GM23248 (cell line): ENCODE results near the gene PDGFRB. TPM values are rescaled to one million over a fixed set of nuclear protein-coding genes. Genes with fewer than 3 reads are reported as not detected.

Experiments
- DNase-seq: peaks from one replicate; pipeline ENCODE4 v3.0.0-alpha.2; 2015
- H2AFZ ChIP-seq: fragments of 200-600 bp; sonication (generic); 2 replicates; pipeline ENCODE4 v1.6.1; 2016; ENCODE audit warnings: antibody characterized with exemption
- H3F3A ChIP-seq: fragments of 200-600 bp; sonication (generic); 2 replicates; pipeline ENCODE4 v1.6.1; 2016; ENCODE audit warnings: mild to moderate bottlenecking, antibody characterized with exemption, mixed run types; ENCODE audit not compliant: insufficient read depth
- H3K27ac ChIP-seq: fragments of 200-600 bp; sonication (generic); 2 replicates; pipeline ENCODE4 v1.5.1; 2016; ENCODE audit warnings: mild to moderate bottlenecking
- H3K27me3 ChIP-seq: fragments of 200-600 bp; sonication (generic); replicated peaks from 2 replicates; pipeline ENCODE4 v1.6.1; 2016; ENCODE audit warnings: mild to moderate bottlenecking; ENCODE audit not compliant: insufficient read depth
- H3K36me3 ChIP-seq: fragments of 200-600 bp; sonication (generic); 2 replicates; pipeline ENCODE4 v1.6.1; 2016; ENCODE audit warnings: low read depth, mild to moderate bottlenecking
- H3K4me1 ChIP-seq: fragments of 200-600 bp; sonication (generic); 2 replicates; pipeline ENCODE4 v1.6.1; 2016; ENCODE audit warnings: mild to moderate bottlenecking; ENCODE audit not compliant: insufficient read depth
- H3K4me2 ChIP-seq: fragments of 200-600 bp; sonication (generic); one replicate; pipeline ENCODE4 v1.6.1; 2016; ENCODE audit warnings: mild to moderate bottlenecking; ENCODE audit not compliant: unreplicated experiment
- H3K4me3 ChIP-seq: fragments of 200-600 bp; sonication (generic); 2 replicates; pipeline ENCODE4 v1.5.1; 2016; ENCODE audit warnings: mild to moderate bottlenecking
- H3K79me2 ChIP-seq: fragments of 200-600 bp; sonication (generic); 2 replicates; pipeline ENCODE4 v1.6.1; 2016; ENCODE audit warnings: mild to moderate bottlenecking; ENCODE audit not compliant: insufficient read depth
- H3K9ac ChIP-seq: fragments of 200-600 bp; sonication (generic); 2 replicates; pipeline ENCODE4 v1.6.1; 2016; ENCODE audit warnings: mild to moderate bottlenecking
- H3K9me2 ChIP-seq: fragments of 200-600 bp; sonication (generic); 2 replicates; pipeline ENCODE4 v1.6.1; 2016; ENCODE audit warnings: mixed run types, mild to moderate bottlenecking, moderate library complexity; ENCODE audit not compliant: insufficient read depth
- H3K9me3 ChIP-seq: fragments of 200-600 bp; sonication (generic); one replicate; pipeline ENCODE4 v1.6.1; 2017; ENCODE audit warnings: low read depth
- H4K20me1 ChIP-seq: fragments of 200-600 bp; sonication (generic); 2 replicates; pipeline ENCODE4 v1.6.0; 2016; ENCODE audit not compliant: insufficient read depth
- EZH2 ChIP-seq: fragments of 200-600 bp; sonication (generic); IDR thresholded peaks from 2 replicates; pipeline ENCODE4 v1.6.1; 2018; ENCODE audit warnings: antibody characterized with exemption, mild to moderate bottlenecking; ENCODE audit not compliant: insufficient read depth, poor library complexity, severe bottlenecking
- EZH2phosphoT487 ChIP-seq: fragments of 200-600 bp; sonication (generic); IDR thresholded peaks from 2 replicates; pipeline ENCODE4 v1.6.1; 2018; ENCODE audit warnings: antibody characterized with exemption, moderate library complexity, mild to moderate bottlenecking, low read depth; ENCODE audit not compliant: insufficient read depth
- WGBS, 2 experiments: methylation state at CpG; one replicate each; pipeline ENCODE4 v1.1.6; 2015 to 2017; ENCODE audit warnings: low lambda C conversion rate in 2 of 2, low coverage in 1 of 2; ENCODE audit errors: missing lambda C conversion rate in 2 of 2; 5-methylcytosine and 5-hydroxymethylcytosine counted together
- in situ Hi-C: fragments of 300-500 bp; cut with MboI; formaldehyde crosslinking; loops from 2 replicates; pipeline ENCODE4 v1.15.0; 2020
- polyA plus RNA-seq: library from polyadenylated mRNA; unstranded; fragments of >200 nt; fragmentation: Nextera tagmentation; extraction: Ambion mirVana; gene quantifications from 2 replicates; pipeline ENCODE4 v1.2.1, GENCODE V29; 2016
- total RNA-seq: library from RNA; depleted of rRNA; stranded (reverse); fragments of >200 nt; shearing (Covaris generic); gene quantifications from 2 replicates; pipeline ENCODE4 v1.2.3, GENCODE V29; 2014

Gene PDGFRB
- total and polyA plus RNA-seq, 2 experiments from 2014 or later = 155 to 205 TPM

DNA sequence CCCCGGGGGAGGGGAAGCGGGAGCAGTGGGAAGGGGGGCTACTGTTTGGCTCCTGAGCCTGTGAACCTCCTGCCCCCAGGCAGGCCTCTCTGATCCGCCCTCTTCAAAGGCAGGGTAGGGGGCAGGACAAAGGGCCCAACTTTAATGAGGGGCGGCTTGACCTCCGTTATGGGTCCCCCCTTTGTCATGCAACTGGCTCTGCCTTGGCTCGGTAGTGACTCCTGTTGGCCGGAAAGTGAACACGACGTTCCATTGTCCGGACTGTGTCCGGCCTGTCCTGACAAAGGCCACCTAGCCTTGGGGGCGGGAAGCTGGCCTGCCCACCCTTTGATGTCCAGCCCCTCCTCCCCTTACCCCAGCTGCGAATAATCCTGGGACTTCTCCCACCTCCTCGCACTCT, 12.3 kb upstream of the PDGFRB start:
- H3K4me2 ChIP-seq = no peak overlapping the region
- in situ Hi-C loops = no loop called here
- no peaks in the 10 kb centered on the region for H3K36me3 ChIP-seq
- no peak for TF ChIP-seq EZH2
- no peak for TF ChIP-seq EZH2phosphoT487
- H4K20me1 ChIP-seq = no peaks in the 10 kb centered on the region
- no peak overlapping the region for H2AFZ ChIP-seq
- H3K79me2 ChIP-seq = no peaks in the 10 kb centered on the region
- H3K9me2 ChIP-seq = no peaks in the 10 kb centered on the region
- H3K9ac ChIP-seq = no peak overlapping the region
- H3K27ac ChIP-seq = no peak overlapping the region
- H3K4me1 ChIP-seq = peaks cover 11% of the 10 kb centered on the region; the same call in 1 of the 2 replicates
- peaks cover 13% of the 10 kb centered on the region for H3K27me3 ChIP-seq
- no peak for DNase-seq
- WGBS, 2 experiments = 87 to 90% methylated on average over 11 to 14 of the region's 14 CpGs
- H3K9me3 ChIP-seq = no peaks in the 10 kb centered on the region
- H3K4me3 ChIP-seq = no peak overlapping the region
- H3F3A ChIP-seq = no peaks in the 10 kb centered on the region

DNA sequence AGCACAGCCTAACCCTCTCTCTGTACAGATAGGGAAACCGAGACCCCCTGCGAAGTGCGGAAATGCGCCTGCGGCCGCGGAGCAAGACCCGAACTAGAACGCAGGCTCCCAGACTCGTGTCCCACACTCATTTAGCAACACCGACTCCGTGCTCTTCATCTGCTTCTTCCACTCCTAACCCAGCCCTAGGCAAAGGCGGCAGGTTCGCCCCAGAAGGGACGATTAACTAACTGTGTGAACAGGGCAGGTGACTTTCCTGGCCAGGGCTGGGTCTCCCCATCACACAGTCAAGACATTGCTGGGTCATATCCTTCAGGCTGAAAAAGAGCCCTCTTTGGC, 11.8 kb upstream of the PDGFRB start:
- Histone ChIP-seq H3K4me2 (no peak overlapping the region), H3K27ac (no peak overlapping the region), H3K4me3 (no peak overlapping the region), H3K36me3 (no peaks in the 10 kb centered on the region), H3K9ac (no peak overlapping the region), H2AFZ (no peak overlapping the region), H3K9me3 (no peaks in the 10 kb centered on the region), H3K4me1 (peaks cover 11% of the 10 kb centered on the region; the same call in 1 of the 2 replicates), H3K79me2 (no peaks in the 10 kb centered on the region), H4K20me1 (no peaks in the 10 kb centered on the region), H3K27me3 (peaks cover 13% of the 10 kb centered on the region), H3K9me2 (no peaks in the 10 kb centered on the region), H3F3A (no peaks in the 10 kb centered on the region)
- 95 to 98% methylated on average over 15 of the region's 15 CpGs for WGBS, 2 experiments
- DNase-seq = no peak
- in situ Hi-C loops = no loop called here
- no peak for TF ChIP-seq EZH2
- no peak for TF ChIP-seq EZH2phosphoT487

DNA sequence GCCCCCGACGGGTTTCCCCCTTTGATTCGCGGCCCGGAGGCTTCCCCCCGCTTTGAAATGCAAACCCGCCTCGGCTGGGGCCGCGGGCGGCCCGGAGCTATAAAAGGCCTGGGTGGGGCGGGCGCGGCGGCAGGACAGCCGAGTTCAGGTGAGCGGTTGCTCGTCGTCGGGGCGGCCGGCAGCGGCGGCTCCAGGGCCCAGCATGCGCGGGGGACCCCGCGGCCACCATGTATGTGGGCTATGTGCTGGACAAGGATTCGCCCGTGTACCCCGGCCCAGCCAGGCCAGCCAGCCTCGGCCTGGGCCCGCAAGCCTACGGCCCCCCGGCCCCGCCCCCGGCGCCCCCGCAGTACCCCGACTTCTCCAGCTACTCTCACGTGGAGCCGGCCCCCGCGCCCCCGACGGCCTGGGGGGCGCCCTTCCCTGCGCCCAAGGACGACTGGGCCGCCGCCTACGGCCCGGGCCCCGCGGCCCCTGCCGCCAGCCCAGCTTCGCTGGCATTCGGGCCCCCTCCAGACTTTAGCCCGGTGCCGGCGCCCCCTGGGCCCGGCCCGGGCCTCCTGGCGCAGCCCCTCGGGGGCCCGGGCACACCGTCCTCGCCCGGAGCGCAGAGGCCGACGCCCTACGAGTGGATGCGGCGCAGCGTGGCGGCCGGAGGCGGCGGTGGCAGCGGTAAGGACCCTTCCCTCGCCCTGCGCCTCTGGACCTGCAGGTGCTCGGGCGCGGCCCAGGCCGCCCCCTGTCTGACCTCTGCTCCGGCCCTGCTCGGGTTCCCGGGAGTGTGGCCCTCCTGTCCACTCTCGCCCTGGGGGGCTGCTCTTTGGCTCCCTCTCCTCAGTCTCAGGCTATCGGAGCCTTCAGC, 11.2 kb upstream of the PDGFRB start, which contains the start of gene CDX1:
Gene CDX1 (plus strand): TSS at position 129 of the 862 bp plus-strand sequence. CDS start 99 bp downstream, at position 228.
- H4K20me1 ChIP-seq = no peaks in the 10 kb centered on the region
- H3K27ac ChIP-seq = no peak within 1 kb of the TSS
- no peak within 1 kb of the TSS for H3K9ac ChIP-seq
- H3K27me3 ChIP-seq = peaks cover 13% of the 10 kb centered on the region
- in situ Hi-C loops = no loop called here
- no peak within 1 kb of the TSS for H3K4me2 ChIP-seq
- no peak within 1 kb of the TSS for H3K4me3 ChIP-seq
- H3K9me3 ChIP-seq = no peaks in the 10 kb centered on the region
- H3K79me2 ChIP-seq = no peaks in the 10 kb centered on the region
- WGBS, 2 experiments = 80 to 85% methylated on average over 48 to 88 of the region's 93 CpGs
- no peak for DNase-seq
- H3K4me1 ChIP-seq = peaks cover 11% of the 10 kb centered on the region; the same call in 1 of the 2 replicates
- no peaks in the 10 kb centered on the region for H3K9me2 ChIP-seq
- H3K36me3 ChIP-seq = no peaks in the 10 kb centered on the region
- H2AFZ ChIP-seq = no peak within 1 kb of the TSS
- TF ChIP-seq EZH2 (no peak), EZH2phosphoT487 (no peak)
- H3F3A ChIP-seq = no peaks in the 10 kb centered on the region

DNA sequence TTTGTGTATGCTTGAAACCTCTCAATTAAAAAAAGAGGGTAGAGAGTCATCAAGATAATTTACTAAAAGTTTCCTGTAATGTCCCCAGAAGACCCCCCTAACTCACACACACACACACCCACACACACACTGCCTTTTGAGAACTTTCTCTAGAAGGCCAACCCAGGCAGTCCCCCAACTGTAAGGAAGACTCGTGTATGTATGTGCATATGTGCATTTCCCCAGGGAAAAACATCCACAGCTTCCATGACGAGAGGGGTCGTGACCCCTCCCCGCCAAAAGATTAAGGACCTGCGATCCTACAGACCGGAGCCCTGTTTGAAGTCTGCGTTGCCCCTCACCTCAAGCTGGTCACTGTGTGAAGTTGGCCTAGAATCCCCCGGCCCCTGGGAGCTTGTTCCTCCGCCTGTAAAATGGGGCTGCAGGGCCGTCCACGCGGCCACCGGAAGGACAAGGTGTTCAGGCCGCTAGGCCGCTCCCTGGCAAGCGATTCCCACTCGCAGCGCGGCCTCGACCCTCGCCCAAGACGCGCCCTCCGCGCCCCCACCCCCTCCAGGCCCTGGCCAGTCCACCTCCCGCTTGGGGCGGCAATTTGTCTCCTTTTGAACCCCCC, 10.5 kb upstream of the PDGFRB start:
- Histone ChIP-seq H4K20me1 (no peaks in the 10 kb centered on the region), H3K9me2 (no peaks in the 10 kb centered on the region), H3K36me3 (no peaks in the 10 kb centered on the region), H3K4me3 (no peak overlapping the region), H2AFZ (no peak overlapping the region), H3K9me3 (no peaks in the 10 kb centered on the region), H3K27me3 (peaks cover 13% of the 10 kb centered on the region), H3F3A (peaks cover 1% of the 10 kb centered on the region; the same call in 1 of the 2 replicates), H3K79me2 (no peaks in the 10 kb centered on the region), H3K9ac (no peak overlapping the region), H3K4me2 (no peak overlapping the region), H3K27ac (no peak overlapping the region), H3K4me1 (peaks cover 11% of the 10 kb centered on the region; the same call in 1 of the 2 replicates)
- 89 to 95% methylated on average over 20 to 27 of the region's 27 CpGs for WGBS, 2 experiments
- in situ Hi-C loops = no loop called here
- DNase-seq = no peak
- TF ChIP-seq EZH2phosphoT487 = no peak
